H1 (cell line): ENCODE results near the gene SCNN1A. TPM values are rescaled to one million over a fixed set of nuclear protein-coding genes. Genes with fewer than 3 reads are reported as not detected.

ENCODE experiments used
- CHD2 ChIP-seq: IDR thresholded peaks from 2 replicates; pipeline ENCODE4 v1.6.1; 2012; ENCODE audit warnings: low read length, improper control_type of control experiment
- KDM5A ChIP-seq: fragments of 200-600 bp; IDR thresholded peaks from 2 replicates; pipeline ENCODE4 v1.7.1; 2012; ENCODE audit warnings: mild to moderate bottlenecking, low read length, inconsistent platforms, mixed read lengths
- POLR2A ChIP-seq, 2 experiments: IDR thresholded peaks; 1 replicate in 1 of 2; 2 replicates in 1 of 2; pipeline ENCODE4 v1.6.1; 2011; ENCODE audit warnings: low read depth in 2 of 2, low read length in 2 of 2, mild to moderate bottlenecking in 2 of 2; ENCODE audit errors: control extremely low read depth in 1 of 2
- polyA plus RNA-seq, 7 experiments: library from polyadenylated mRNA; depleted of rRNA in 3 of 7; stranded (reverse) in 5 of 7; unstranded in 2 of 7; fragments of >200 nt in 5 of 7; fragments of 200-250 nt in 2 of 7; gene quantifications; 1 replicate in 5 of 7; 2 replicates in 1 of 7; 4 replicates in 1 of 7; pipeline versions ENCODE4 v1.2.1 to v1.2.3, GENCODE V29; 2011 to 2013; ENCODE audit warnings: missing spikeins in 2 of 7, mixed read lengths in 2 of 7
- total RNA-seq: library from RNA; stranded (reverse); fragmentation: NEBNext Ultra II Directional; extraction: Animal tissue kit (Norgen Biotek cat#: 25700); gene quantifications from 2 replicates; pipeline ENCODE4 v1.2.1, GENCODE V29; 2021
- TF ChIP-seq, protein P1 (sequence below): fragments of 300-600 bp; sonication (generic); IDR thresholded peaks from 2 replicates; pipeline ENCODE4 v1.7.1; 2012; ENCODE audit warnings: low read length, moderate library complexity, mild to moderate bottlenecking, inconsistent platforms; ENCODE audit not compliant: insufficient replicate concordance

Gene SCNN1A
- total and polyA plus RNA-seq, 2 of the 8 experiments (the other 6 are each of a cell fraction or from before 2014, with no cell fraction given): 85.5 to 156 TPM

DNA sequence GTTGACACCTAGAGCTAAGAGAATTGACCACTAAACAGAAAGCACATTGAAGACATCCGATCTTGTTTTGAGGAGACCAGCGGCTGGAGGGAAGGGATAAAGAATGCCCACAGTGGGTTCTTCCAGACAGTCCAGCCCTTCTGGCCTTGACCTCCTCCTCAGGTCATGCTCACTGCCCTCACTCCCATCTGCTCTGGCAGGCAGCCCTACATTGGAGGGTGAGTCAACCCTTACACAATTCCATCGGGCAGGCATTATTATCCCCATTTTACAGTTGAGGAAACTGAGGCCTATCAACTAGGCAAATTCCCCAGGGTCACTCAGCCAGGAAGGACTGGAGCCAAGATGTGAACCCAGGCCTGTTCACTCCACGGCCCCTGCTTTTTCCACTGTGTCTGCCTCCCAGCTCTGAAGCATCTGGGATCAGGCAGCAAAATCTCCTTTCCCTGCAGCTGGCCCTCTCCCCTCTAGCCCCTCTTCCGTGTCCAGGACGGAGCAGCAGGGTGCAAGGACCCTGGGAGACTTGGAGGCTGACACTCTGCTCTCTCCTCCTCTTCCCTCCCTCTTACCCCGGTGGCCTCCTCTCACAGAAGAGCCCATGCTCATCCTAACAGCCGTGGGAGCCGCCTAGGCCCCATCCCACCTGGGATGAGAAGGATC, 5.3 kb downstream of the SCNN1A start (continued):
- TF ChIP-seq, protein P1, sequence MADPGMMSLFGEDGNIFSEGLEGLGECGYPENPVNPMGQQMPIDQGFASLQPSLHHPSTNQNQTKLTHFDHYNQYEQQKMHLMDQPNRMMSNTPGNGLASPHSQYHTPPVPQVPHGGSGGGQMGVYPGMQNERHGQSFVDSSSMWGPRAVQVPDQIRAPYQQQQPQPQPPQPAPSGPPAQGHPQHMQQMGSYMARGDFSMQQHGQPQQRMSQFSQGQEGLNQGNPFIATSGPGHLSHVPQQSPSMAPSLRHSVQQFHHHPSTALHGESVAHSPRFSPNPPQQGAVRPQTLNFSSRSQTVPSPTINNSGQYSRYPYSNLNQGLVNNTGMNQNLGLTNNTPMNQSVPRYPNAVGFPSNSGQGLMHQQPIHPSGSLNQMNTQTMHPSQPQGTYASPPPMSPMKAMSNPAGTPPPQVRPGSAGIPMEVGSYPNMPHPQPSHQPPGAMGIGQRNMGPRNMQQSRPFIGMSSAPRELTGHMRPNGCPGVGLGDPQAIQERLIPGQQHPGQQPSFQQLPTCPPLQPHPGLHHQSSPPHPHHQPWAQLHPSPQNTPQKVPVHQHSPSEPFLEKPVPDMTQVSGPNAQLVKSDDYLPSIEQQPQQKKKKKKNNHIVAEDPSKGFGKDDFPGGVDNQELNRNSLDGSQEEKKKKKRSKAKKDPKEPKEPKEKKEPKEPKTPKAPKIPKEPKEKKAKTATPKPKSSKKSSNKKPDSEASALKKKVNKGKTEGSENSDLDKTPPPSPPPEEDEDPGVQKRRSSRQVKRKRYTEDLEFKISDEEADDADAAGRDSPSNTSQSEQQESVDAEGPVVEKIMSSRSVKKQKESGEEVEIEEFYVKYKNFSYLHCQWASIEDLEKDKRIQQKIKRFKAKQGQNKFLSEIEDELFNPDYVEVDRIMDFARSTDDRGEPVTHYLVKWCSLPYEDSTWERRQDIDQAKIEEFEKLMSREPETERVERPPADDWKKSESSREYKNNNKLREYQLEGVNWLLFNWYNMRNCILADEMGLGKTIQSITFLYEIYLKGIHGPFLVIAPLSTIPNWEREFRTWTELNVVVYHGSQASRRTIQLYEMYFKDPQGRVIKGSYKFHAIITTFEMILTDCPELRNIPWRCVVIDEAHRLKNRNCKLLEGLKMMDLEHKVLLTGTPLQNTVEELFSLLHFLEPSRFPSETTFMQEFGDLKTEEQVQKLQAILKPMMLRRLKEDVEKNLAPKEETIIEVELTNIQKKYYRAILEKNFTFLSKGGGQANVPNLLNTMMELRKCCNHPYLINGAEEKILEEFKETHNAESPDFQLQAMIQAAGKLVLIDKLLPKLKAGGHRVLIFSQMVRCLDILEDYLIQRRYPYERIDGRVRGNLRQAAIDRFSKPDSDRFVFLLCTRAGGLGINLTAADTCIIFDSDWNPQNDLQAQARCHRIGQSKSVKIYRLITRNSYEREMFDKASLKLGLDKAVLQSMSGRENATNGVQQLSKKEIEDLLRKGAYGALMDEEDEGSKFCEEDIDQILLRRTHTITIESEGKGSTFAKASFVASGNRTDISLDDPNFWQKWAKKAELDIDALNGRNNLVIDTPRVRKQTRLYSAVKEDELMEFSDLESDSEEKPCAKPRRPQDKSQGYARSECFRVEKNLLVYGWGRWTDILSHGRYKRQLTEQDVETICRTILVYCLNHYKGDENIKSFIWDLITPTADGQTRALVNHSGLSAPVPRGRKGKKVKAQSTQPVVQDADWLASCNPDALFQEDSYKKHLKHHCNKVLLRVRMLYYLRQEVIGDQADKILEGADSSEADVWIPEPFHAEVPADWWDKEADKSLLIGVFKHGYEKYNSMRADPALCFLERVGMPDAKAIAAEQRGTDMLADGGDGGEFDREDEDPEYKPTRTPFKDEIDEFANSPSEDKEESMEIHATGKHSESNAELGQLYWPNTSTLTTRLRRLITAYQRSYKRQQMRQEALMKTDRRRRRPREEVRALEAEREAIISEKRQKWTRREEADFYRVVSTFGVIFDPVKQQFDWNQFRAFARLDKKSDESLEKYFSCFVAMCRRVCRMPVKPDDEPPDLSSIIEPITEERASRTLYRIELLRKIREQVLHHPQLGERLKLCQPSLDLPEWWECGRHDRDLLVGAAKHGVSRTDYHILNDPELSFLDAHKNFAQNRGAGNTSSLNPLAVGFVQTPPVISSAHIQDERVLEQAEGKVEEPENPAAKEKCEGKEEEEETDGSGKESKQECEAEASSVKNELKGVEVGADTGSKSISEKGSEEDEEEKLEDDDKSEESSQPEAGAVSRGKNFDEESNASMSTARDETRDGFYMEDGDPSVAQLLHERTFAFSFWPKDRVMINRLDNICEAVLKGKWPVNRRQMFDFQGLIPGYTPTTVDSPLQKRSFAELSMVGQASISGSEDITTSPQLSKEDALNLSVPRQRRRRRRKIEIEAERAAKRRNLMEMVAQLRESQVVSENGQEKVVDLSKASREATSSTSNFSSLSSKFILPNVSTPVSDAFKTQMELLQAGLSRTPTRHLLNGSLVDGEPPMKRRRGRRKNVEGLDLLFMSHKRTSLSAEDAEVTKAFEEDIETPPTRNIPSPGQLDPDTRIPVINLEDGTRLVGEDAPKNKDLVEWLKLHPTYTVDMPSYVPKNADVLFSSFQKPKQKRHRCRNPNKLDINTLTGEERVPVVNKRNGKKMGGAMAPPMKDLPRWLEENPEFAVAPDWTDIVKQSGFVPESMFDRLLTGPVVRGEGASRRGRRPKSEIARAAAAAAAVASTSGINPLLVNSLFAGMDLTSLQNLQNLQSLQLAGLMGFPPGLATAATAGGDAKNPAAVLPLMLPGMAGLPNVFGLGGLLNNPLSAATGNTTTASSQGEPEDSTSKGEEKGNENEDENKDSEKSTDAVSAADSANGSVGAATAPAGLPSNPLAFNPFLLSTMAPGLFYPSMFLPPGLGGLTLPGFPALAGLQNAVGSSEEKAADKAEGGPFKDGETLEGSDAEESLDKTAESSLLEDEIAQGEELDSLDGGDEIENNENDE: no peak
- TF ChIP-seq CHD2 (no peak), KDM5A (no peak), POLR2A (IDR thresholded peaks at IDR 0.05; ENCODE audit: control extremely low read depth in 1 of 2, low read depth in 2 of 2, low read length in 2 of 2) (no peak)
